Stimulated activated CD4-positive, alpha-beta T cell treated with anti-CD3 and anti-CD28 coated beads, Interleukin-4, amount 100 ng/mL, for 4 hours (primary cell): ENCODE data around the gene GON7.

ENCODE experiments used
- DNase-seq, 2 experiments: peaks; one replicate each; pipeline ENCODE4 v3.0.0-alpha.2; 2020

GON7 gene

GRCh38 chr14:93156693-93157369 is 50.0 kb downstream of the GON7 start:
- DNase-seq = no peak

- DNase-seq = no peak
Observed at GRCh38 chr14:93155667-93156066, 51.2 kb downstream of the GON7 start.

GRCh38 chr14:93153121-93153520 is 53.7 kb downstream of the GON7 start:
- no peak for DNase-seq
